UCSD-AML1 (cell line): ENCODE results near the gene RNASE11.
"Not testable (repeated sequence)": the region's sequence is repeated elsewhere in the genome, so short reads cannot be mapped to it uniquely, and the experiment has no call there.

Experiments
- DNase-seq: peaks from one replicate; lab custom pipeline; 2025; ENCODE audit not compliant: unreplicated experiment; lab: John Stamatoyannopoulos, UW

Gene RNASE11

DNA sequence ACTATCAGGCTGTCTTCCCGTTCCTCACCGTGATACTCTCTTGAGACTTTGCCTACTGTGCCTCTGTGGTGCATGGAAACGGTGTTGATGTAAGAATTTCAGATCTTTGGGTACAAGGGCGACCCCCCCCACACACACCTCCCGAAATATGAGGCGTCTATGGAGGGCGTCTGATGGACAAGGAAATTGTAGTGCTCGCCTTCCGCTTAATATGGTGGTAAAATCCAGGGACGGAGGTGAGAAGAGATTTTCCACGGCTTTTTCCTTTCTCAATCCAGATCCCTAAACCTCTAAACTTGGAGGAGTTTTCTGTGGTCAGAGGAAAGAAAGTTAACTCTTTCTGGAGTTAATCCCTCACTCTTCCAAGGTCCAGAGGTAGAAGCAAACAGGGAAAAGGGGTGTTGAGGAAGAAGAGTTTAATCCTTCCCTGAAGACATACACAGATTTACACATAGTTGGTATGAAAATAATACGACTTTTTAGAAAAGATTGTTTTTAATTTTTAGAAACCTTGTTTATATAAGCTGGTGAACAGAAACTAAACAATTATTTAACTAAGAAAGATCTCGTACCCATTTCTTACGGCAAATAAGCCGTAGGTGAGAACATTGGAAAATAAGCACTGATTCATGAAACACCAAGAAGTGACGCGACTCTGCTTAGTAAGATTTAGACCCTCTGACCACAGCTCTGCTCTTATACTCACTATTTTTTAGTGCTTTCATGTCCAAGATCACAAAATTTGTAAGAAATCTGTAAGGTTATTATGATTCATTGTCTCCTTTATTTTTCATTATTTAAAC, 26.4 kb upstream of the RNASE11 start:
- no peak for DNase-seq

DNA sequence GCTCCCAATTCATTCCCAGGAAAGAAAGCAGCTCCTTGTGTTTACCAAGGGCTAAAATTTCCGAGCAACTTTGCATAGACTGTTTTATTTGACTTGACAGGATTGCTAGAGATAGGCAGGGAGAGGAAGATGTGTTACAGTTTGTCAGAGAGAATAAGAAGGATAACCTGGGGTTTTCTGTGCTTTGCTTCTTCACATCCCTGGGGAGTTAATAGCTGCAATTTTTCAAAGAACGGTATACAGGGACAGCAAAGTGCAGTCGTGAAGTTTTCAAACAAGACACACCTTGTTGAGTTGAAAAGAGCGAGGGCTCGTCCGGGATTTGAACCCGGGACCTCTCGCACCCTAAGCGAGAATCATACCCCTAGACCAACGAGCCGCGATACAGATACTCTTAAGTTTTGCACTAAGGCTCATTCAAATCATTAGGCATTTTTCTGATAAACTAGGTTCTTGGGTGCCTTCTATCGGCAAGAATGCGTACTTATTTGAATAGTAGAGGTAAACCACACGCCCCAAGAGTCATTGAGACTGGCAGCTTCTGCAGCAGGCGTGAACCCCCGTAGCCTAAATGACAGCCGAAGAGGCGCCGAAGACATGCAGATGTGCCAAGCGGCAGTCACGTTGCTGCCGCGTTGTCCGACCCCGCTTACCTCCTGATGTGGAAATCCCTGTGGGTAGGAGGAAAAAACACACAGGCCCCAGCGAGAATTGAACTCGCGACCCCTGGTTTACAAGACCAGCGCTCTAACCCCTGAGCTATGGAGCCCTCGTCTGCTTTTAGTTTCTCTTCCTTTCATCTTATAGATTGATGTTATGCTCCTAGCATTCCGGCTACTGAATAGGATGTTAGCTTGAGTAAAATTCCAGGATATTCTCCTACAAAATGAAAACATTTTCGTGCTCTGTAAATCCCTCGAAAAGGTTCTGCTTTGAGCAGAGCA, 25.6 kb upstream of the RNASE11 start:
- DNase-seq = peak; percentile 93

DNA sequence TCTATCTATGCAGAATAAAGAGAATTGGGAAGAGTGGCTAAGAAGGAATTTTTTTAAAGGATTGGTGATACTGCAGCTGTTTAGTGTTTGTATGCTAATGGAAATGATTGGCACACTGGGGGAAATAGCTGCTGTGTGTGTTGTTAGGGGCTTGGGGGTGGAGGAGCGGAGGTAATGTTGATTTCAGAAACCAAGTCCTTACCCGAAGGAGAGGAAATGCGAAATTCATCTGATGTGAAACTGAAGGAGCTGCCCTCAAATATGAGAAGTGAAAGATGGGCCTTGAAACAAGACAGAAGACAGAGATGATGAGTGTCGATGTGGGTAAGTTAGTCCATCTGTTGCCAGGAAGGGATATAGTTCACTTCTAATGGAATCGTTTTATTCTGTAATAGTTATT, 24.6 kb upstream of the RNASE11 start:
- DNase-seq = no peak

DNA sequence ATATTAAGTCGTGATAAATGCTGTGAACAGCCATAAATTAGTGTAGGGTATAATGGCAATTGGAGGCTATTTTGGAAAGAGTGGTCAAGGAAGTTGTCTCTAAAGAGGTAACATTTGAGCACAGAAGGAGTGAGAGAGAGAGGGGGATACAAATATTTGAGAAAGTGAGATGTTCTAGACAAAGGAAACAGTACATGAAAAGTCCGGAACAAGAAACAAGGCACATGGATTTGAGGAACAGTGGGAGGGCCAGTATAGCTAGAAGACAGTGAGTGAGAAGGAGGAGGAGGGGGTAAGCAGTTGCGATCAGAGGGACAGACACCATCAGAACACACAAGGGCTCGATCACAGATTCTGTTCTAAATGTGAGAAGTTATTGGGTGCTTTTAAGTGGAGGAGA, 23.5 kb upstream of the RNASE11 start:
- no peak for DNase-seq

DNA sequence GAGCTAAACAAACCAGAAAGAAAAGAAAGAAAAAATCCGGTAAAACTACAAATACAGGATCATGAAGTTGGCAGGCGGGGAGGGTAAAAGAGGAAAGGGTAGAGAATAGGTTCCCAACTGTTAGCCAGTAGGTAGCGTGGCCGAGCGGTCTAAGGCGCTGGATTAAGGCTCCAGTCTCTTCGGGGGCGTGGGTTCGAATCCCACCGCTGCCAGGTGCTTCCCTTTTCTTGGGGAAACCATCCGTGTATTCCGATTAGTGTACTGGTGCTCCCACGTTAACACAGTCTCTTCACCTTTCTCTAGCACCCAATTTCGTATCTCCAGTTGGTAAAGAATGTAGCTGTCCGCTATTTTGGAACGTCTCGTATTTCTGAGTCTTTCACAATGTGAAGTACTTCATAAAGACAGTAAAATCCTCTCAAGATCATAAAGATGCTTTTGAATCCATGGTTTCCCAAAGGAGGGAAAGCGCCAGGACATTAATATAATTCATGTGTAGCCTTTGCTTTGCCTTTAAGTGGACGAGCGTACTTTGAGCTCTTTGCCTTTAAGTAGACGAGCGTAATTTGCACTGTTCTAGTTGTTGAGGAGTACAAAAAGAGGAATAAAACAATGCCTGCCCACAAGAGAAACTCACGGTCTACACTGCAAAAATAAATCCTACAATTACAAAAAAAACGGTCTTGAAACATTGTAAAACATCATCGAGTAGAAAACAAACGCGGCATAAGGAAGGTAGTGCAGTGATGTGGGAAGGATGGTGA, 22.4 kb upstream of the RNASE11 start:
- DNase-seq = peak; percentile 85

DNA sequence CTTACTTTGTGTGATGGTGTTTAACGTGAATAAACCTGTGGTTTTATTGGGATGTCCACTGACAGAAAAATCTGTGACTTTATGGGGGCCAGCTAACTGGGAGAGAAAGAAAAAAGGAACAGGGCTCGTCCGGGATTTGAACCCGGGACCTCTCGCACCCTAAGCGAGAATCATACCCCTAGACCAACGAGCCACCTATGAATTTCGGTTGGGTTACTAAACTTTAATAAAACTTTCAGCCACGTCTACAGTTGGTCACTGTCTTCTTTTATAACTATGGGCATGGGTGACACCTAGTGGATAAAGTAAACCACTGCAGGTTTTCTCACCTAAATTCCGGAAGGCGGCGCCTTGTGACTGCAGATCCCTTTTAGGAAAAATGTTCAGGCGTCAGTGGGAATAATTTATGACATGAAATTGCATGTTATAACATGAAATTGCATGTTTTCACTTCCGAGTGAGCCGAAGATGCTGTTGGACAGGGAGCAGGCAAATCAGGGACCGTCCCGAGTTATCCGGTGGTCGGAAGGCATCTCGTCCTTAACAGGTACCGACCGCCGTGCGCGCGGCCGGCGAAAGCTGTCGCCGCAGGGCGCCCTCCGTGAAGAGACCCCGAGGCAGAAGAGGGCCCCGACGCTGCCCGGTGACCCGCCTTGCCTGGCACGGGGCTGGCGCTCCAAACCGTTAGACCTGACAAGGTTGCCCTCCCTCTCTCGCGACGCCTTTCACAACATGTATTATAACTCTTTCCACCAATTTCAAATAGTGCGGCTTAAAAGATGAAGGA, 21.6 kb upstream of the RNASE11 start:
- peak; percentile 61 for DNase-seq

DNA sequence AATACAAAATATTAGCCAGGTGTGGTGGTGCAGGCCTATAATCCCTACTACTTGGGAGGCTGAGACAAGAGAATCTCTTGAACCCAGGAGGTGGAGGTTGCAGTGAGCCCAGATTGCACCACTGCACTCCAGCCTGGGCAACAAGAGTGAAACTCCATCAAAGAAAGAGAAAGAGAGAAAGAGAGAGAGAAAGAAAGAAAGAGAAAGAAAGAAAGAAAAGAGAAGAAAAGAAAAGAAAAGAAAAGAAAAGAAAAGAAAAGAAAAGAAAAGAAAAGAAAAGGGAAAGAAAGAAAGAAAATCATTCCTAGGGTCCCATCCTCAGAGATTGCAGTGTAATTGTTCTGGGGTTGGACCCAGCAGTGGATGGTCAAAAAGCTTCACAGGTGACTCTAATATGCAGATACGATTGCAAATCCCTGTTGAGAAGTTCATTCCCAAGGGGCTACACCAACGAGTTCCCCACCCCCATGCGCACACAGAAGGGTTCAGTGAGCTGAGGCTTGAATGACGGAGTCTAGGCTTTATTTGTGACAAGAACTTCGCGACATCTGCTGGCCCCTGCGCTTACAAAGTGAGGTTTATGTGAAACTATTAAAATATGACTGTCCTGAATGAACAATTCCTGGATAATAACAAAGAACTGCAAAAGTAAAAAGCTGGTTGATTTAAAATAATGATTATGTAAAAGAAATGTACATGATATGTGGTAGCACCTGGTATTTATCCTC, 20.7 kb upstream of the RNASE11 start:
- no peak for DNase-seq

DNA sequence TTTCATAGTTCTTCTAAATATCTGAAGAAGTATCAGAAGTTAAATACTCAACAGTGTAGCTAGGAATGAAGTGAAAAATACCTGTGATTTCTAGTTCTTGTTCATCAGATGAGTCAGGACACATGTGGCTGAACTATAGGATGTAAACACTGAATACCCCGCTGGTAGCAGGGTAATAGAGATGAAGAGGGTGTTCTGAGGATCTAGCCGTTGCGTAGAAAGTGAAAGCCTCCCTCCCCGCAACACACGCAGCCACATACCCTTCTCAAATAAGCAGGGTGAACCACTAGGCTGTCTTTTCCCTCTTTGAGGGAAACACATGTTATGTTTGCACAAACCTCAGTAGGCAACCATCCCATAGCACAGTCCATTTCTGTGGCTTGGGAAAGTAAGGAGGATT, 19.8 kb upstream of the RNASE11 start:
- DNase-seq = no peak

DNA sequence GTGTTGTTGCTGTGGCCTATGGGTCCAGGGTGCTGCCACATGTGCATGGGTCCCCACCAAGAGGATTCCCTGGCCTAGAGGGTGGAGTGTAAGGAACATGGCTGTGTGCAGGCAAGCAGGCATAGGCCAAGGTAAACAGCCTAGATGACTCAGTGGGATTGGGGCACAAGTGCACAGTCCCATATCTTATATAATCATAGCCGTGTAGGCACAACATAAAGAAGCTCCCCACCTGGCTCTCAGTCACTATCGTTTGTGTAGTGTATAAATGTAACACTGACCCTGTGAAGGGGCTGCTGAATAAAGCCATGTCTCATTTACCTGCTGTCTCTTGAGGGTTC, 19.1 kb upstream of the RNASE11 start:
- DNase-seq = no peak

DNA sequence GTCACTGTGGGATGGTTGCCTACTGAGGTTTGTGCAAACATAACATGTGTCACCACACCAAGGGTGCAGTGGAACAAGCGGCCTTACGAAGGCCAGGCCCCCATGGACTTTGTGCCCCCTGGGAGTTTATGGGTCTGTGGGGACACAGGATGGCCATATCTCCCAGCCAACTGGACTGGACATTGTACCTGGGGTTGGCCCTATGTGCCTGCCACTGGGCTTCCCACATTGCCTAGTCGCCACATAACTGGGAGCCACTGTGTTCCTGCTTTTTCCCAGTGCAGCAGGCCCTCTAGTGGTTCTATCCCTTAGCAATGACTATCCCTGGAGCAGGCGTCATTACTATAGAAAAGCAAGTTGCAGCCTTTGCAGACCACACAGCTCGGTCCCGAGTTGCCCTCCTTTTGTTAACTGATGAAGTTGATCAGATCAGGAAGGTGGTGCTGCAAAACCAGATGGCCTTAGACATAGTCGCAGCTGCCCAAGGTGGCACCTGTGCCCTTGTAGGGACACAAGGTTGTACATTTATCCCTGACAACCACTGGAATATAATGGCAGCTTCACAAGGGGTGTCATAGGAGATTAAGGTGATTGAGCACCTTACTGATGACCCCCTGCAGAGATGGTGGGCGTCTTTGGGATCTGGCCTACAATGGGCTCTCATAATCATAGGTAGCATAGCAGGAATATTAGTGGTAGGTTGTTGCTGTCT, 18.5 kb upstream of the RNASE11 start:
- DNase-seq = peak; percentile 62

DNA sequence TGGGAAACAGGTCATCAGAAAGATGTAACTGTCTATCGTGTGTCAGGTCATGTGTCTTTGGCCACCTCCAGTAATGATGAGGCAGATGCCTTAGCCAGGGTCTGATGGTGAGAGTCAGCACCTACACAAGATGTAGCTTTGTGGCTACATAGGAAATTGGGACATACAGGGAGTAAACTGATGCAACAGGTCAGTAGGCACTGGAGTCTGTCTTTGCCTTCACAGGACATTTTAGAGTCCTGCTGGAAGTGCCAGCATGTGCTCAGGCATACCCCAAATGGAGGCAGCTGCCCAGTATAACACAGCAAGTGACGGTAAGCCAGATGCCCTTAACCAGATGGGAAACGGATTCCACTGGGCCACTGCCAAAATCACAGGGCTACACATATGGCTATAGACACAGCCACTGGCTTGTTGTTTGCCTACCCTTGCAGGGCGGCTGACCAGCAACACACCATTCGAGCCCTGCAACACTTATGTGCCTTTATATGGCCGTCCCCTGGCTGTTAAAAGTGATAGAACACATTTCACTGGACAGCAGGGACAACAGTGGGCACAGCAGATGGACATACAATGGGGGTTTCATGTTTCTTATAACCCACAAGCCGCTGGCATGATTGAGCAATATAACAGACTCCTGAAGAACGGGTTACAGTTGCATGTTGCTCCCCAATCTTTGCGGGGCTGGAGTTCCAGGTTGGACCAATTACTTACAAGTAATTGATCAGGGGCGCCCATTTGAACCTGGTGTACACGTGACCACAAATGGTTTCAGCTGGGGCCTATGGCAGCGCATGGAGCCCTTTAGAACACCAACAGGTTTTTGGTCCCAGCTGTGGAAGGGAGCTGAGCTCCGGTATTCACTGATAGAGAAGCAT, 16.3 kb upstream of the RNASE11 start:
- DNase-seq = no peak

DNA sequence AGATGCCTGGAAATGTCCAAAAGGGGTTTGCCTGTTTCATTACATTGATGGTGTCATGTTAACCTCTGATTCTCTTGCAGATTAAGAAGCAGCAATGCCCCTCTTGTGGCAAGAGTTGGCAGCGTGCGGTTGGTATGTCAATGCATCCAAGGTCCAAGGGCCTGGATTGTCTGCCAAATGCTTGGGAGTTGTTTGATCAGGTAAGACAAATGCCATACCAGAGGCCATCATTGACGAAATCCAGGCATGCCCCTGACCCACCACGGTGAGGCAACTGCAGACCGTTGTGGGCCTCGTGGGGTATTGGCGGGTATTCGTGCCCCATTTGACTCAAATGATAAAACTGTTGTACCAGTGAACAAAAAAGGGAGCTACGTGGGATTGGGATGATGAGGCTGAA, 14.8 kb upstream of the RNASE11 start:
- DNase-seq = no peak

DNA sequence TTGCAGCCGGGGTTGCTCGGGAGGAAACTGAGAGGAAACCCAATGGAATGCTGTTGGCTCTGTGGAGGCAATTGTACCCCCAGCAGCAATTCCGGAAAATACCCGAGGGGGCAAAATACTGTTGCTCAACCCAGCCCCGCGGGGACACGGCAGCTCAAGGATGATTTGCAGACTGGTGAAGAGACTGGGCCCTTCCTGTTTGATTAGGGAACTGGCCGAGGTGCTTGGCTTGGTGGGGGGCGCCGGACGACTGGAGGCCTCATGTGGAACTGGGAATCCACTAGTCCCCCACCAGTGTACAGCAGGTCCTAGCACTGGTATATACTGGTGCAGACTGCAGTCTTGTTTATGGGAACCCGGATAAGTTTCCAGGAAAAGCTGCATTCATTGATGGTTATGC, 13.7 kb upstream of the RNASE11 start:
- no peak for DNase-seq

DNA sequence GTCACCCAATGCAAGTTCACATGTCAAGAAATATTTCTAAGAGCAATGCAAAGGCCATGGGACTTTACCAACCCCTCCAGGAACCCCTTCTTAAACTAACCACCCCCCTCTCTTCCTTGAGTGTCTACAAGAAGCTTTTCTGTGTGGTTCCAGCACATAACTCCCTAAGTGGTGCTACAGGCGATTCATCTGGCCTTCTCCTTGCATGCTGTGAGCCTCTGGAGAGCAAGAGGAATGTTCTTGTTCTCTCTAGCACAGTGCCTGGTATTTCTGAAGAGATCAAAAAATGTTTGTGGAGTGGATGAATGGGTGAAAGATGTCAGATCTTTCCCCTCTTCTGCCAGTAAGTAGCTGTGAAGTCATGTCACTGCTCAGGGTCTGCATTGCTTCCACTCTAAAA, 9.3 kb upstream of the RNASE11 start:
- no peak for DNase-seq

DNA sequence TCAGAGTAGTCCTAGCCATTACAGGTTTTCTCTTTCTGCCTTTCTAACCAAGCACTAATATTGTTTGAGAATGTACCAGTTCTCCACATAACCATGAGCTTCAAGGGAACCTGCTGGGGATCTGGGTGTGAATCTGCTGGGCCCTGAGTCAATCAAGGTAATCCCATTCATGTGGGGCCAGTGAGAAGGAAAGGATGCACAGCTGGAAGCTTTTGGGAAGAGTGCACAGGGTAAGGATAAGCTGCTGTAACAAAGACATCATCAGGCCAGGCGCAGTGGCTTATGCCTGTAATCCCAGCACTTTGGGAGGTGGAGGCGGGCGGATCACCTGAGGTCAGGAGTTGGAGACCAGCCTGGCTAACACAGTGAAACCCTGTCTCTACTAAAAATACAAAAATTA, 7.9 kb upstream of the RNASE11 start:
- not testable (repeated sequence) for DNase-seq

DNA sequence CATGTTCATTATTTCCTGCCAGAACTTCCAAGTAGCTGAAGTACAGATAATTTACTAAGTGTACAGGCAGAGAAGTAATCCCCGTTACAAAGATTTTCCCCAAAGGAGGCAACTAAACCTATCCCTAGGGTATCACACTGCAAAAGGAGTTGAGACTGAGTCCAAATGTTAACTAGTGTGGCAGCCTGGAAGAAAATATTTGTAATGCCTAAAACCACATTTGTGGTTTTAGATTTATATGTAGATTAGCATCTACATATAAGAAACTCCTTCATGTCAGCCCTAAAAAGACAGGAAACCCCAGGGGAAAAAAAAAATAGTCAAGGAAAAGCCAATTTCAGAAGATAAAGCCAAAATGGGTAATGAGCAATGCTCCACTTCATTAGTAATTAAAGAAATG, 4.8 kb upstream of the RNASE11 start:
- no peak for DNase-seq

DNA sequence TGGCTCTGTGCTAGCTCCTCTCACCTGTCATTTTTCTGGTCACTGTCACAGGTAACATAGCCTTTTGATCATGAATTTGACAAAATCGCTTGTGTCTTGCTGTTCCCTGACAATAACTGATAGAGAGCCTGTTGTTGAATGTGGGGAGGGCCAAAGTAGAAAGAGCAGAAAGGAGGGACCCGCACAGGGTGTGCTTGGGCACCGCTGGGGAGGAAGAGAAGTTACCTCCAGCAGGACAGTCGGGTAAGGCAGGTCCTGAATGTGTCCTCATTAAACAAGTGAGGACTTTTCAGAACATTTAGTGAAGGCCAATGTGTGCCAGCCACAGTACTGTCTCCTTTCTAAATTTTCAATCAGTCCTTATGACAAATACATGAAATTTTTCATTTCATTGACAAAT, 3.4 kb upstream of the RNASE11 start, which contains the start of gene RNASE12:
Gene RNASE12 (minus strand): TSS at position 142 of the 400 bp plus-strand sequence. CDS start 653 bp downstream, outside the sequence.
- DNase-seq = no peak

DNA sequence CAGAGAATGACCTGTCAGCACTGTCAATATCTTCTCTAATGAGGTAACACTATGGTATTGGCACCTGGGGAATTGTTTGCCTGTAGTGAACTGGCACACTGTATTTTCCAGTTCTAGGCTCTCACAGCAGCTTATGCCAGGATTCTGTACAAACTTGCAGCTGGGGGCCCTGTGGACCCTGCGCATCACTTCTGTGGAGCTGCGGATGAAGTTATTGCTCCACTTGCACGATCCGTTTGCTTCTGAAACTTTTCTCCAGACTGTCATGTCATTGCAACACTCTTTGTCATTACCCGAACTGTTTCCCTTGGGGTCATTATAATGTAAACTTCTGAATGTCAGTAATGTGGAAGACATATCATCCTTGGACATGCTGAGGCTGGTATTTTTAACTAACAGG, 3.9 kb downstream of the RNASE11 start:
- DNase-seq = no peak
